ENCODE data around the gene GABARAP.

Gene GABARAP

DNA sequence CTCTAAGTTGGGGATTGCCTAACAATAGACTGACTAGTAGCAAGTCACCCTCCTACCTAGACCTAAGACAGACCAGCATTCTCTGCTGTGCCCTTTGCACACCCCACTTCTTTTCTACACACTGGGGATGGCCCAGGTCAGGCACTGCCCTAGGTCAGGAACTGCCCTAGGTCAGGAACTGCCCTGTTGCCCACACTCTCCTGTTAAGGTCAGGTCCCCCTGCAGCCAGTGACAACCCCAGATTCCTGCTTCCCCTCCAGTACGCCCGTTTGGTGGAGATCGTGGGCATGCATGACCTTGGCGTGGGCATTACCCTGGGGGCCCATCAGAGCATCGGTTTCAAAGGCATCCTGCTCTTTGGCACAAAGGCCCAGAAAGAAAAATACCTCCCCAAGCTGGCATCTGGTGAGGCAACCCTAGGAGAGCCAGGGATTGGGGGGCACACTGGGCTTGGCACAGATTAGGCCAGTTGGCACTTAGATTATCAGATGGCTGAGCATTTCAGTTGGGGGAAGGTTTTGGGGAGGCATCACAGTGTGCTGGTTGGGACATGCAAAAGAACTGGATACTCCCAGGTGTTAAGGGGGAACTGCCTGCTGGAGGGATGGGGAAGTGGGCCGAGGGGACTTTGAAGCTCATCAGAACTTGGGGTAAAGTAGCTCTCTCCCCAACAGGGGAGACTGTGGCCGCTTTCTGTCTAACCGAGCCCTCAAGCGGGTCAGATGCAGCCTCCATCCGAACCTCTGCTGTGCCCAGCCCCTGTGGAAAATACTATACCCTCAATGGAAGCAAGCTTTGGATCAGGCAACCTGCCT, 20.8 kb downstream of the GABARAP start:
- no peak for DNase-seq

DNA sequence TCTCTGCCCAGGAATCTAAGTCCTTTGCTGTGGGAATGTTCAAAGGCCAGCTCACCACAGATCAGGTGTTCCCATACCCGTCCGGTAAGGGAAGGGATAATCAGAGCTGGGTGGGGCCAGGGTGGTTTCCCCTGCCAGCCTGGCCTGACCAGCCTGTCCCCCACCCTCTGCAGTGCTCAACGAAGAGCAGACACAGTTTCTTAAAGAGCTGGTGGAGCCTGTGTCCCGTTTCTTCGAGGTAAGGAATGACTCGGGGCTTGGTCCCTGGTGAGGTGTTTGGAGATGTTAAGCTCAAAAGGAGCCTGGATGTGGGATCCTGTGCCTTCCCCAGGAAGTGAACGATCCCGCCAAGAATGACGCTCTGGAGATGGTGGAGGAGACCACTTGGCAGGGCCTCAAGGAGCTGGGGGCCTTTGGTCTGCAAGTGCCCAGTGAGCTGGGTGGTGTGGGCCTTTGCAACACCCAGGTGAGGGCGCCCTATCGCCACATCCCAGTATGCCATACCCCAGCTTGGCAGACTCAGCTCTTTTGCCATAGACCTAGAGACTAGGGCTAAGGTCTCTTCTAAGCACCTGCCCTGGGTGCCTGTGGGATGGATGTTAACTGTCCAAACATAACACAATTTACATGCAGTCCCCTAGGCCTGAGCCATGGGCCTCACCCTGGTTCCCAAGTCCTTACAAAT, 21.5 kb downstream of the GABARAP start:
- no peak for DNase-seq

DNA sequence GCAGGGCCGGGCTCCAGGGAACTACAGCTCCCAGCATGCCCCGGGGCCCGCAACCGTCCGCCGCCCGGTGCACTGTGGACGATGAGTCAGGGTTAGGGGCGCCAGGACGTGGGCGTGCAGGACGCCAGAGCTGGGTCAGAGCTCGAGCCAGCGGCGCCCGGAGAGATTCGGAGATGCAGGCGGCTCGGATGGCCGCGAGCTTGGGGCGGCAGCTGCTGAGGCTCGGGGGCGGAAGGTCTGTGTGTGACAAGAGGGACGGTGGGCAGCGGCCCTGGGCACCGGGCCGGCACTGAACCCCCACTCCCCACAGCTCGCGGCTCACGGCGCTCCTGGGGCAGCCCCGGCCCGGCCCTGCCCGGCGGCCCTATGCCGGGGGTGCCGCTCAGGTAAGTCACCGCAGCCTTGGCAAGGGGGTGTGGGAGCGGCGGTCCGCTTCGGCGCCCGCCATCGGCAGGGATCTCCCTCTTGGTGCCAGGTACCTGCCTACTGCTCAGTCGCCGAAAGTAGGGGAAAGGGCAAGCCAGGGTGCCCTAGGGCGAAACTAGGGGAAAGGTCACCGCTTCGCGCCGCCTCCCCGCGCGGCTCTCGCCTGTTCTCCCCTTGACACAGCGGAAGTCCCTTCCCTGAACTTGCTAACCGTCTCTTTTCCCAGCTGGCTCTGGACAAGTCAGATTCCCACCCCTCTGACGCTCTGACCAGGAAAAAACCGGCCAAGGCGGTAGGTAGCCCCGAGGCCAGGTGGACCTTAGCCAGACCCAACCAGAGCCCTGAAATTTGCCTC, 22.2 kb downstream of the GABARAP start, which contains the start of the genes ACADVL and DLG4:
Gene ACADVL, plus strand, starts transcription at position 127 of the 781 bp plus-strand sequence. Its CDS starts 47 bp downstream, at position 174.
Gene DLG4, minus strand, starts transcription at position 25 of the 781 bp plus-strand sequence.
- peak; percentile 29 for DNase-seq

DNA sequence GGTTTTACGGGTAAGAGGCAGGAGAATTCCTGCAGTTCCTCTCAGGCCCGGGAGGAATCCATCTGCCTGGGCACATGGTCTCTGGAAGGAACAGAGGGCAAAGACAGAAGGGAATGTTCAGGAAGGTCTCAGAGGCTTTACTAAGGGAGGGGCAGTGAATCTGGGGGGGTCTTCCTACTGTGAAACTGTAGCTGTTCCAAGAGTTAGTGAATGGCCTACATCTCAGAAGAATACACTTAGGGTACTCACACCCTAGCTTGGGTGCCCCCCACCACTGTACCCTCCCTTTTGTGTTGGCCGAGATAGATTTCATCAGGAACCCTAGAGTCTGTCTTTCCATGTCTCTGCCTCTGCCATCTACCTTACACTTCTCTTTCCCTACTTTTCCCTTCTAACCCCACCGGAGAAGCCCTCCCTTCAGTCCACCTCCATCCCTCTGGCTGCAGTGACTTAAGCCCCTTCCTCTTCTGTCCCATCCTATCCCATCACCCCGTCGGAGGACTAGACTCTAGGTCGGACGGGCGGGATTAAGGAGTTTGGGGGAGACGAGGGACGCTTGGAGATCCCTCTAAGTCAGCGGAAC, 22.9 kb downstream of the GABARAP start:
- no peak for DNase-seq

DNA sequence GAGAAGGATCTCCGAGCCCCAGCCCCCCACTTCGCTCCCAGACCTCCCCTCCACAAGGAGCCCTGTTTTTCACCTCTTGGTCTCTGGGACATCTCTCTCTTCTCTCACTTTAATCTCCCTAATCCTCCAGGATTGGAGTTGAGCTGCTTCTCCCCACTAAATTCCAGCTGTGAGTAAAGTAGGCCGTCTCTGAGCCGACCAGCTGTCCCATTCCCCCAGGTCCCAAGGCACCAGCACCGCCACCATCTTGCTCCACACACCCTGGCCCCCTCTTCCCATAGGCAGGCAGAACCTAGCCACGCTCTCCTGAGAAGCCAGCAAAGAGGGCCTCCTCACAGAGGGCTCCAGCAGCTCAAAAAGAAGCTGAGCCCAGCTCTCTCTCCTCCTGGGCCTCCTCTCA, 23.5 kb downstream of the GABARAP start:
- DNase-seq, result no peak

- no peak for DNase-seq
These were observed 24.1 kb downstream of the GABARAP start for GRCh38 chr17:7218166-7218565.

GRCh38 chr17:7217113-7217987, 24.9 kb downstream of the GABARAP start:
- DNase-seq, result no peak

- DNase-seq, result no peak
These were observed 25.8 kb downstream of the GABARAP start for GRCh38 chr17:7216242-7217112.

DNA sequence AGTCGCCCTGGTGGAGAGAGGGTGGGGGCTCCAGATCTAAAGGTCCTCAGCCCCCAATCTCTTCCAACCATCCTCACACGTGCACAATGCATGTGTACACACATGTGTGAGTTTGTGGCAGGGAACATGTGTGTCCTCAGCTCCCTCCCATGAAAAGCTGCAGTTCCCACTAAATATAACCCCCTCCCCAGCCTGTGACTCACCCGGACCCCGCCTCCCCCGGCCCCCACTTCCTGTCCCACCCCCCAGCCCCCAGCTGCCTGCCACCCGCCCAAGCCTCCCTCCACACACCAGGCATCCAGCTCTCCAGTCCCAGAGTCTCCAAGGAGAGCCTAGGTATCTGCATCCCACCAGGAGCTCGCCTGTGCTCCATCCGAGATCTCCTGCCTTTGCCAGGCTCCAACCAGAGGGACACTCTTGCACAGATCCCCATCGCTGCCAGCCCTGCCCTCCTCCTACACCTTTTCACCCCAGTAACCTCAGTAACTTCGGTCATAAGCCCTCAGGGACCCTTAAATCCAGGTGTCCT, 26.5 kb downstream of the GABARAP start:
- DNase-seq, result no peak

- DNase-seq, result no peak
These were observed 27.1 kb downstream of the GABARAP start for GRCh38 chr17:7215136-7215638.

- peak; percentile 90 for DNase-seq
These were observed 27.7 kb downstream of the GABARAP start for GRCh38 chr17:7214300-7215135.

GRCh38 chr17:7213895-7214299, 28.4 kb downstream of the GABARAP start:
- peak; percentile 64 for DNase-seq

DNA sequence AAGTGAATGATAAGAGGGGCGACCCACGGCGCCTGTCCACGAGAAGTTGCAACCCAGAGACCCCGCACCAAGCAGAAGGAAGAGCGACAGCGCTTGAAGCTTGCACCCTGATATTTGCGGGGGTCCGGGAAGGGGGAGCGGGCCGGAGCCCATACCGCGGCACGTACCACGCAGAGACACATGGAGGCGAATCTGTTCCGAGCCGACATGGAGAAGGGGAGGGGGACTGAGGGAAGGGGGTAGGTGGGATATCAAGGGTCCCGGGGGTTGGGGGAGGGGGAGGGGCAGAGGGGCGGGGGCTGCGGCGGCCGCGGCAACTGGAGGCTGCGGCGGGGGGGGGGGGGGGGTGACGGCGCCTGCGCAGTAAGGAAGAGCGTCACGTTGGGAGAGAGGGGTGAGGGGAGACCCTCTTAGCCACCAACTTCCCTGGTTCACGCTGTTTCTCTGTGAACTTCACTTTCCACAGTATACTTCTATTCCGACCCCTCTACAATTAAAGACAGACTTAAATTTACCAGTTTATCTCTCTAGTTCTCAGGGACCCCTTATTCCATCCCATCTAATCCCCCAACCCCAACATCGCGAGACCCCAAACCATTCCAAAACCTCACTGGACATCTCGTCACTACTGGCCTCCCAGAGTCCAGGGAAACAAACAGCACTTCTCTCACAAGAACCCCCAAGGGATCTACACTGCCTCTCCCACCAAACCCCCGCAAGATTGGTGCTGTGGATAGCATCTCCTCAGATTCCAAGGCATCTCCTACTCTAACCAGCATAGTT, 30.6 kb downstream of the GABARAP start:
- no peak for DNase-seq

- no peak for DNase-seq
These were observed 33.3 kb downstream of the GABARAP start for GRCh38 chr17:7208754-7209460.

DNA sequence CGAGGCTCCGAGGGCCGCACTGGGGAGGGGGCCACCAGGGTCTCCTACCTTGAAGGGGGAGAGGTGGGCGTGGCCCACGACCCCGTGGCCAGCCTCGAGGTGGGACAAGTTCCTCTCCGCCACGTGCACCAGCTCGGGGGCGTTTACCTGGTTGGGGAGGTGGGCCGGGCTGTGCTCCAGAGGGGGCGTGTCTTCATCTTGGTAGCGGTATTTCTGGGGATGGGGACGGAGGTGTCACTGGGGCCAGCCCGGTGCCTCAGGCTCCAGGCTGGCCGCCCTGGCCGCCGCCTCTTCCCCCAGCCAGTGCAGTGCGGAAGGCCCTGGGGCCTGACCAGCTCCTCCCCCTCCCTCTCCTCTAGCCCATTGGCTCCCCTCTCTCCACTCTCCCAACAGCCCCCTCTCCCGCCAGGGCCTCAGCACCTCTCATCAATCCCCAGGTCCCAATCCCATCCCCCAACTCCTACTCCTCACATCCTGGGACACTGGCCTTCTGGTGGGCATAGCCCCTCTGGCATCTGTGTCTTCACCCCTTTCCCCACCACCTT, 34.1 kb downstream of the GABARAP start:
- no peak for DNase-seq

DNA sequence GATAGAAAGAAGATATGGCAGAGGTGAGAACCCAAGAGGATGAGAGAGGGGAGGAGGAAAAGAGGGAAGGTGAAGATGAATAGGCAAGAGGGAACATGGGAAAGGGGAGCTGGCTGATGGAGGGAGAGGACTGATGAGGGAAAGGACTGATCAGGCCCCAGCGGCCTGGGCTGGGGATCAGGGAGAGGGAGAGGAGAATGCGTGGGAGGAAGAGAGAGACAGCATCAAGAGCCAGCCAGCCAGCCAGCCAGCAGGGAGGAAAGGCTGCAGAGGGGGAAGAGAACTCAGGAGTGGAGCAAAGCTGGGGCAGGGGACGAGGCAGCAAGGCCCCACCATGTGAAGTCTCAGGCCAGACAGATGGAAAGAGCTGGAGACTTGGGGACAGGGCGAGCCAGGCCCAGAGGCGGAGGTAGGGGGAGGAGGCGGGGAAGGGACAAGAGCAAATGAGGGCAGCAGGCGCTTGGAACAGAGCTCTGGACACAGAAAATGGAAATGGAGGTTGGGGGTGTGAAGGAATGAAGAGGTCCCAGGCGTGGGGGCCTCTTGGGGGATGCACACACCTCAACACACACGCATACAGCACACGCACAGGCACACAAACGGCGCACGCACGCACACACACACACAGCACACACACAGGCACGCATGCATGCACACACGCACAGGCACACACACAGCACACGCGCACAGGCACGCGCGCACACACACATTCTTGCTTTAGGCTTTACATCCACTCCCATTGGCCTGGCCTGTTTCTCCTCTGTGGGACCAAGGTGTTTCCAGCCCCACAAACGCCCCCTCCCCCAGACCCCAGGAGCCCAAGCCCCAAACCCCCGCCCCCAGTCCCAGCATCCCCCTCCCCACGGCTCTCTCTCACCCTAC, 34.9 kb downstream of the GABARAP start:
- DNase-seq, result no peak

DNA sequence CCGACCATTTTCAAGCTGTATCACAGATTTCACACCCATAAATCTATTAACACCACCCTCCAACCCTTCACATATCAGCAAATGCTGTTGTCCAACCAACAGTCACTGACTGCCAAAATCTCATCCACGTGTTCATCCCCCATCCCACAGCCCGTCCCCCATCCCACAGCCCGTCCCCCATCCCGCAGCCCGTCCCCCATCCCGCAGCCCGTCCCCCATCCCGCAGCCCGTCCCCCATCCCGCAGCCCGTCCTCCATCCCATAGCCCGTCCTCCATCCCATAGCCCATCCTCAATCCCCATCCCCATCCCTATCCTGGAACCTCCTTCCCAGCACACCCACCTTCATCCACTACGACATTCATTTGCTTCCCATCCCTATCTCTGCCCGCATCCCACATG, 36.7 kb downstream of the GABARAP start:
- DNase-seq, result no peak
